LNCaP clone FGC (cell line): ENCODE data around the gene WBP2.

Experiments used
- DNase-seq: peaks from one replicate; pipeline ENCODE4 v3.0.0-alpha.2; 2011; ENCODE audit warnings: low read depth
- H3K4me3 ChIP-seq: 2 replicates; pipeline ENCODE4 v1.5.1; 2011; ENCODE audit warnings: mild to moderate bottlenecking, low read depth, low read length, control low read depth
- CTCF ChIP-seq: IDR thresholded peaks from 2 replicates; pipeline ENCODE4 v1.5.1; 2012; ENCODE audit warnings: mild to moderate bottlenecking; ENCODE audit not compliant: control insufficient read depth, insufficient read depth; ENCODE audit errors: extremely low read depth

The WBP2 gene

GRCh38 chr17:75876938-75877751 lies 22.0 kb upstream of the WBP2 start:
- H3K4me3 ChIP-seq = peak overlapping the region; percentile 58
- no peak for DNase-seq
- TF ChIP-seq CTCF = no peak

- no peak for DNase-seq
- H3K4me3 ChIP-seq = peak overlapping the region; percentile 58
- TF ChIP-seq CTCF = 0 out of 2 replicates have a peak, but pooled peaks have one; percentile 2
Observed at GRCh38 chr17:75876190-75876937, 21.2 kb upstream of the WBP2 start.

GRCh38 chr17:75875940-75876189 lies 20.7 kb upstream of the WBP2 start:
- DNase-seq = no peak
- peak overlapping the region; percentile 58 for H3K4me3 ChIP-seq
- TF ChIP-seq CTCF = no peak

- no peak for DNase-seq
- TF ChIP-seq CTCF = no peak
- peak overlapping the region; percentile 58 for H3K4me3 ChIP-seq
Observed at GRCh38 chr17:75875182-75875939, 20.2 kb upstream of the WBP2 start.

GRCh38 chr17:75874323-75875181 lies 19.4 kb upstream of the WBP2 start:
- no peak for TF ChIP-seq CTCF
- no peak overlapping the region for H3K4me3 ChIP-seq
- no peak for DNase-seq

GRCh38 chr17:75873587-75874322 lies 18.6 kb upstream of the WBP2 start:
- H3K4me3 ChIP-seq = no peak overlapping the region
- TF ChIP-seq CTCF = no peak
- DNase-seq = no peak
